SK-N-SH treated with all-trans-retinoic acid at 6 μM for 48 hours (cell line): ENCODE results near the gene SPINK4.

Source experiments
- CREB5 ChIP-seq: fragments of 250-450 bp; sonication (Bioruptor Pico); IDR thresholded peaks from 2 replicates; pipeline ENCODE4 v1.5.1; 2020; ENCODE audit warnings: low read depth, mild to moderate bottlenecking, moderate library complexity
- CSDC2 ChIP-seq: fragments of 250-450 bp; sonication (Bioruptor Pico); IDR thresholded peaks from 2 replicates; pipeline ENCODE4 v1.5.0; 2020; ENCODE audit warnings: mild to moderate bottlenecking, moderate library complexity
- GLIS3 ChIP-seq: fragments of 250-450 bp; sonication (Bioruptor Pico); IDR thresholded peaks from 2 replicates; pipeline ENCODE4 v1.5.0; 2020; ENCODE audit warnings: mild to moderate bottlenecking, moderate library complexity
- ISL1 ChIP-seq: fragments of 250-450 bp; sonication (Bioruptor Pico); IDR thresholded peaks from 2 replicates; pipeline ENCODE4 v2.1.2; 2022; ENCODE audit warnings: mild to moderate bottlenecking, moderate library complexity
- RARB ChIP-seq: fragments of 250-450 bp; sonication (Bioruptor Pico); IDR thresholded peaks from 2 replicates; pipeline ENCODE4 v1.8.0; 2021; ENCODE audit warnings: mild to moderate bottlenecking, moderate library complexity
- SNAI2 ChIP-seq: fragments of 250-450 bp; sonication (Bioruptor Pico); IDR thresholded peaks from 2 replicates; pipeline ENCODE4 v1.5.0; 2020; ENCODE audit warnings: mild to moderate bottlenecking, moderate library complexity
- ZFP3 ChIP-seq: fragments of 250-450 bp; sonication (Bioruptor Pico); IDR thresholded peaks from 2 replicates; pipeline ENCODE4 v1.5.0; 2020; ENCODE audit warnings: mild to moderate bottlenecking, moderate library complexity
- ZNF70 ChIP-seq: fragments of 450-650 bp; formaldehyde crosslinking; IDR thresholded peaks from 2 replicates; pipeline ENCODE4 v1.5.0; 2020; ENCODE audit warnings: mild to moderate bottlenecking, moderate library complexity
- TF ChIP-seq, protein P1 (sequence below): fragments of 250-450 bp; sonication (Bioruptor Pico); IDR thresholded peaks from 2 replicates; pipeline ENCODE4 v1.8.0; 2020; ENCODE audit warnings: mild to moderate bottlenecking, moderate library complexity, borderline replicate concordance
- TF ChIP-seq, protein P2 (sequence below): fragments of 250-450 bp; sonication (Bioruptor Pico); IDR thresholded peaks from 2 replicates; pipeline ENCODE4 v1.5.1; 2021; ENCODE audit warnings: mild to moderate bottlenecking, moderate library complexity

GRCh38 chr9:33289496-33289895, 49.5 kb downstream of the SPINK4 start:
- TF ChIP-seq, protein P1, sequence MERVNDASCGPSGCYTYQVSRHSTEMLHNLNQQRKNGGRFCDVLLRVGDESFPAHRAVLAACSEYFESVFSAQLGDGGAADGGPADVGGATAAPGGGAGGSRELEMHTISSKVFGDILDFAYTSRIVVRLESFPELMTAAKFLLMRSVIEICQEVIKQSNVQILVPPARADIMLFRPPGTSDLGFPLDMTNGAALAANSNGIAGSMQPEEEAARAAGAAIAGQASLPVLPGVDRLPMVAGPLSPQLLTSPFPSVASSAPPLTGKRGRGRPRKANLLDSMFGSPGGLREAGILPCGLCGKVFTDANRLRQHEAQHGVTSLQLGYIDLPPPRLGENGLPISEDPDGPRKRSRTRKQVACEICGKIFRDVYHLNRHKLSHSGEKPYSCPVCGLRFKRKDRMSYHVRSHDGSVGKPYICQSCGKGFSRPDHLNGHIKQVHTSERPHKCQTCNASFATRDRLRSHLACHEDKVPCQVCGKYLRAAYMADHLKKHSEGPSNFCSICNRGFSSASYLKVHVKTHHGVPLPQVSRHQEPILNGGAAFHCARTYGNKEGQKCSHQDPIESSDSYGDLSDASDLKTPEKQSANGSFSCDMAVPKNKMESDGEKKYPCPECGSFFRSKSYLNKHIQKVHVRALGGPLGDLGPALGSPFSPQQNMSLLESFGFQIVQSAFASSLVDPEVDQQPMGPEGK: no peak
- no peak for TF ChIP-seq RARB (CRISPR knock-in tag)
- TF ChIP-seq CSDC2 (CRISPR knock-in tag): no peak
- no peak for TF ChIP-seq CREB5 (CRISPR knock-in tag)
- TF ChIP-seq, protein P2, sequence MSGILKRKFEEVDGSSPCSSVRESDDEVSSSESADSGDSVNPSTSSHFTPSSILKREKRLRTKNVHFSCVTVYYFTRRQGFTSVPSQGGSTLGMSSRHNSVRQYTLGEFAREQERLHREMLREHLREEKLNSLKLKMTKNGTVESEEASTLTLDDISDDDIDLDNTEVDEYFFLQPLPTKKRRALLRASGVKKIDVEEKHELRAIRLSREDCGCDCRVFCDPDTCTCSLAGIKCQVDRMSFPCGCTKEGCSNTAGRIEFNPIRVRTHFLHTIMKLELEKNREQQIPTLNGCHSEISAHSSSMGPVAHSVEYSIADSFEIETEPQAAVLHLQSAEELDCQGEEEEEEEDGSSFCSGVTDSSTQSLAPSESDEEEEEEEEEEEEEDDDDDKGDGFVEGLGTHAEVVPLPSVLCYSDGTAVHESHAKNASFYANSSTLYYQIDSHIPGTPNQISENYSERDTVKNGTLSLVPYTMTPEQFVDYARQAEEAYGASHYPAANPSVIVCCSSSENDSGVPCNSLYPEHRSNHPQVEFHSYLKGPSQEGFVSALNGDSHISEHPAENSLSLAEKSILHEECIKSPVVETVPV: no peak
- no peak for TF ChIP-seq ISL1
- no peak for TF ChIP-seq GLIS3
- no peak for TF ChIP-seq ZNF70 (CRISPR knock-in tag)
- TF ChIP-seq ZFP3: no peak
- TF ChIP-seq SNAI2: no peak
